Psoas muscle (tissue), 8 donors: ENCODE results near the gene YLPM1. TPM values are rescaled to one million over a fixed set of nuclear protein-coding genes. Genes with fewer than 3 reads are reported as not detected.

Source experiments
- ATAC-seq, 4 donors: fragments of 200-7000 bp; cut with Tn5 transposase; one replicate each; pipeline ENCODE4 v1.9.1; 2020; ENCODE audit warnings: moderate library complexity in 3 of 4, mild to moderate bottlenecking in 2 of 4
- DNase-seq, 2 donors: peaks; one replicate each; pipeline ENCODE4 v3.0.0-alpha.2; 2020
- H3K27ac ChIP-seq: fragments of 200-600 bp; one replicate; pipeline ENCODE4 v1.8.0; 2022
- H3K27me3 ChIP-seq, 3 donors: fragments of 200-600 bp in 1 of 3; one replicate each; pipeline versions ENCODE4 v1.6.1 to v1.8.0; 2013 to 2022; ENCODE audit warnings: low read length in 2 of 3, mild to moderate bottlenecking in 2 of 3, moderate library complexity in 1 of 3; ENCODE audit not compliant: insufficient read depth in 3 of 3
- H3K36me3 ChIP-seq, 2 donors: fragments of 200-600 bp in 1 of 2; one replicate each; pipeline versions ENCODE4 v1.6.1 to v1.8.0; 2013 to 2022; ENCODE audit warnings: low read depth in 1 of 2, mild to moderate bottlenecking in 1 of 2, moderate library complexity in 1 of 2; ENCODE audit not compliant: insufficient read depth in 1 of 2
- H3K4me1 ChIP-seq: fragments of 200-600 bp; one replicate; pipeline ENCODE4 v1.8.0; 2022
- H3K4me3 ChIP-seq: fragments of 200-600 bp; one replicate; pipeline ENCODE4 v1.8.0; 2022; ENCODE audit warnings: mild to moderate bottlenecking
- H3K9me3 ChIP-seq: fragments of 200-600 bp; one replicate; pipeline ENCODE4 v1.8.0; 2022
- CTCF ChIP-seq: fragments of 200-600 bp; IDR thresholded peaks from one replicate; pipeline ENCODE4 v1.8.0; 2022; ENCODE audit warnings: antibody characterized with exemption
- WGBS, 3 donors: extraction: QIAGEN DNeasy Blood & Tissue Kit; methylation state at CpG; one replicate each; pipeline versions ENCODE4 v1.1.6 to v1.1.7; 2013; 5-methylcytosine and 5-hydroxymethylcytosine counted together
- intact Hi-C, 2 donors: fragments of 100-400 bp; cut with DNase I; formaldehyde crosslinking; loops; one replicate each; pipeline versions ENCODE4 v1.11.0 to v1.14.2; 2022
- polyA plus RNA-seq, 3 donors: library from polyadenylated mRNA; stranded (reverse); fragments of 200-250 nt; gene quantifications; one replicate each; pipeline ENCODE4 v1.2.3, GENCODE V29; 2013
- total RNA-seq, 4 donors: library from RNA; stranded (reverse); fragmentation: NEBNext Ultra II Directional in 2 of 4; extraction: Animal tissue kit (Norgen Biotek cat#: 25700) in 2 of 4; gene quantifications; one replicate each; pipeline versions ENCODE4 v1.2.1 to v1.2.4, GENCODE V29; 2021 to 2023
- donor health status: healthy with polysubstance abuse.
- donor health status: DM: no; HTN: no; CAD: no; lungs with moderate emphysema.
- donor health status: Bipolar disorder and iron deficiency.
- donor health status: healthy.
- donor health status: DM: yes; HTN: yes; CAD: no.
- donor health status: DM: no; HTN: no; CAD: no.
- donor health status: DM: no; HTN: no; CAD: no.
- donor health status: DM: yes; HTN: yes; CAD: no.

YLPM1 gene
- total and polyA plus RNA-seq, 7 donors = 9.6 to 40.6 (median 30.1) TPM

GRCh38 chr14:74829251-74829650, 66.1 kb downstream of the YLPM1 start:
- WGBS, 3 donors = 46 to 71% (median 48%) methylated on average over 5 of the region's 5 CpGs
- Histone ChIP-seq H3K36me3 (peaks cover 0 to 55% of the 10 kb centered on the region in 2 donors), H3K4me1 (no peaks in the 10 kb centered on the region), H3K27me3 (no peaks in the 10 kb centered on the region), H3K4me3 (no peak overlapping the region), H3K9me3 (no peaks in the 10 kb centered on the region), H3K27ac (peak overlapping the region; percentile 36)
- no peak for TF ChIP-seq CTCF
- intact Hi-C loops = no loop called here
- no peak for DNase-seq
- peak; percentile 49 to 71 (median 68) for ATAC-seq

GRCh38 chr14:74832849-74833248, 69.7 kb downstream of the YLPM1 start:
- no peak for ATAC-seq
- no peaks in the 10 kb centered on the region for H3K4me1 ChIP-seq
- no peak overlapping the region for H3K27ac ChIP-seq
- intact Hi-C loops = no loop called here
- peaks cover 4 to 71% of the 10 kb centered on the region in 2 donors for H3K36me3 ChIP-seq
- H3K27me3 ChIP-seq = no peaks in the 10 kb centered on the region
- no peaks in the 10 kb centered on the region for H3K9me3 ChIP-seq
- H3K4me3 ChIP-seq = no peak overlapping the region
- 95 to 96% (median 96%) methylated on average over 4 of the region's 4 CpGs for WGBS, 3 donors
- DNase-seq = no peak
- TF ChIP-seq CTCF = no peak

- DNase-seq (no peak), ATAC-seq (no peak)
- TF ChIP-seq CTCF = no peak
- H3K4me3 ChIP-seq = no peak overlapping the region
- intact Hi-C loops = no loop called here
- 77 to 91% (median 78%) methylated on average over 5 of the region's 5 CpGs for WGBS, 3 donors
- H3K4me1 ChIP-seq = no peaks in the 10 kb centered on the region
- no peak overlapping the region for H3K27ac ChIP-seq
- H3K36me3 ChIP-seq = peaks cover 4 to 63% of the 10 kb centered on the region in 2 donors
- no peaks in the 10 kb centered on the region for H3K9me3 ChIP-seq
- no peaks in the 10 kb centered on the region for H3K27me3 ChIP-seq
Measured at GRCh38 chr14:74834692-74835392, 71.7 kb downstream of the YLPM1 start.

GRCh38 chr14:74835645-74836250, 72.6 kb downstream of the YLPM1 start:
- Histone ChIP-seq H3K27me3 (no peaks in the 10 kb centered on the region), H3K36me3 (peaks cover 4 to 58% of the 10 kb centered on the region in 2 donors), H3K9me3 (no peaks in the 10 kb centered on the region), H3K4me3 (no peak overlapping the region), H3K4me1 (no peaks in the 10 kb centered on the region), H3K27ac (no peak overlapping the region)
- intact Hi-C loops = no loop called here
- no peak for TF ChIP-seq CTCF
- 84 to 88% (median 86%) methylated on average over 7 of the region's 7 CpGs for WGBS, 3 donors
- ATAC-seq (no peak), DNase-seq (no peak)
